CD4-positive, alpha-beta T cell (primary cell): Measurements from ENCODE around the gene BRD3. TPM values are rescaled to one million over a fixed set of nuclear protein-coding genes. Genes with fewer than 3 reads are reported as not detected.

Experiments
- ATAC-seq: fragments of 200-7000 bp; cut with Tn5 transposase; one replicate; pipeline ENCODE4 v1.10.0; 2022; ENCODE audit warnings: mild to moderate bottlenecking; ENCODE audit not compliant: poor library complexity
- CTCF ChIA-PET: fragments of 350-600 bp; sonication (Branson Sonifier 250); formaldehyde crosslinking; loops from one replicate; lab custom pipeline; 2021; ENCODE audit warnings: antibody characterized with exemption, inconsistent platforms; lab: Charles Lee
- POLR2A ChIA-PET: fragments of 350-600 bp; sonication (Branson Sonifier 250); formaldehyde crosslinking; loops from one replicate; lab custom pipeline; 2021; ENCODE audit warnings: antibody characterized with exemption, inconsistent platforms; lab: Charles Lee
- DNase-seq, 14 experiments: peaks; one replicate each; pipeline ENCODE4 v3.0.0-alpha.2; 2013 to 2020; ENCODE audit warnings: mixed read lengths in 2 of 14
- H3K27ac ChIP-seq, 2 donors: one replicate each; pipeline versions ENCODE4 v1.5.1 to v1.7.0; 2013; ENCODE audit warnings: low read length in 2 of 2, low read depth in 1 of 2, mild to moderate bottlenecking in 1 of 2
- H3K27me3 ChIP-seq, 2 experiments: 1 replicate in 1 of 2; 2 replicates in 1 of 2; pipeline versions ENCODE4 v1.6.1 to v1.7.0; 2013; ENCODE audit warnings: low read length in 2 of 2, control low read depth in 1 of 2, mild to moderate bottlenecking in 1 of 2, moderate library complexity in 1 of 2; ENCODE audit not compliant: insufficient read depth in 2 of 2, control insufficient read depth in 1 of 2
- H3K36me3 ChIP-seq: one replicate; pipeline ENCODE4 v1.6.1; 2013; ENCODE audit warnings: low read length, control low read depth; ENCODE audit not compliant: insufficient read depth
- H3K4me1 ChIP-seq: one replicate; pipeline ENCODE4 v1.6.1; 2013; ENCODE audit warnings: low read length, control low read depth; ENCODE audit not compliant: insufficient read depth
- H3K4me3 ChIP-seq: one replicate; pipeline ENCODE4 v1.5.1; 2013; ENCODE audit warnings: mild to moderate bottlenecking, low read length, moderate library complexity
- H3K9me3 ChIP-seq, 2 experiments: 1 replicate in 1 of 2; 2 replicates in 1 of 2; pipeline versions ENCODE4 v1.6.1 to v1.7.0; 2013; ENCODE audit warnings: low read length in 2 of 2, mild to moderate bottlenecking in 2 of 2, control low read depth in 1 of 2, moderate library complexity in 1 of 2; ENCODE audit not compliant: control insufficient read depth in 1 of 2, insufficient read depth in 1 of 2
- H3K27ac Mint-ChIP-seq: one replicate; pipeline ENCODE4 v1.8.0; 2020; ENCODE audit warnings: mixed read lengths
- H3K27me3 Mint-ChIP-seq: one replicate; pipeline ENCODE4 v1.8.0; 2021; ENCODE audit warnings: mixed read lengths
- H3K36me3 Mint-ChIP-seq: one replicate; pipeline ENCODE4 v1.8.0; 2021; ENCODE audit warnings: low read depth, mixed read lengths
- H3K4me1 Mint-ChIP-seq: one replicate; pipeline ENCODE4 v1.8.0; 2021; ENCODE audit warnings: low read depth, mixed read lengths
- H3K4me3 Mint-ChIP-seq: one replicate; pipeline ENCODE4 v1.8.0; 2020; ENCODE audit warnings: mild to moderate bottlenecking, mixed read lengths
- H3K9me3 Mint-ChIP-seq: one replicate; pipeline ENCODE4 v1.8.0; 2020; ENCODE audit warnings: mixed read lengths
- CTCF ChIP-seq: fragments of 200-600 bp; IDR thresholded peaks from one replicate; pipeline ENCODE4 v1.8.0; 2022; ENCODE audit warnings: antibody characterized with exemption, mild to moderate bottlenecking
- intact Hi-C, 2 experiments: fragments of 100-400 bp; cut with DNase I in 1 of 2; cut with micrococcal nuclease in 1 of 2; formaldehyde crosslinking; loops; one replicate each; pipeline versions ENCODE4 v1.15.1 to v1.9.0; 2023 to 2025; cut with DNase I, micrococcal nuclease
- total RNA-seq, 174 experiments: library from RNA in 2 of 174; stranded (reverse) in 2 of 174; gene quantifications; one replicate each; pipeline ENCODE4 v1.2.3 and lab custom pipeline; 2021 to 2026

The BRD3 gene
- total RNA-seq, 2 experiments from 2014 or later = 26.7 to 29.0 TPM

- H3K27ac Mint-ChIP-seq = no peak overlapping the region
Observed at GRCh38 chr9:133993635-133994253, 74.1 kb downstream of the BRD3 start.

GRCh38 chr9:133992780-133993634 lies 74.8 kb downstream of the BRD3 start:
- ChIA-PET CTCF (interaction anchor here (0.6 to 2.5 kb wide), 6 partner anchors 32 to 250 kb away, joined by 3 to 20 read pairs (median 6); partner anchors contain the start of gene BRD3OS), POLR2A (interaction anchor here (1.1 to 1.8 kb wide), 4 partner anchors 33 to 291 kb away, joined by 3 to 12 read pairs (median 3); no protein-coding TSS in a partner anchor)
- Mint-ChIP-seq H3K9me3 (no peaks in the 10 kb centered on the region), H3K27ac (no peak overlapping the region), H3K36me3 (no peaks in the 10 kb centered on the region), H3K4me3 (peak overlapping the region; percentile 84), H3K27me3 (peaks cover 18% of the 10 kb centered on the region), H3K4me1 (no peaks in the 10 kb centered on the region)
- peak; percentile 78 for ATAC-seq
- H3K36me3 ChIP-seq = no peaks in the 10 kb centered on the region
- intact Hi-C loops = loop anchor here (1.0 to 10.0 kb wide), 3 partner anchors 32 to 461 kb away; partner anchors contain the start of genes ADAMTSL2 (in 2 of the 2) and BRD3OS (in 1 of the 2)
- peak; percentile 52 to 89 (median 72) for DNase-seq
- H3K4me1 ChIP-seq = peaks cover 29% of the 10 kb centered on the region
- H3K27ac ChIP-seq = no peak overlapping the region
- H3K27me3 ChIP-seq = peaks cover 6 to 7% of the 10 kb centered on the region in 2 experiments
- H3K4me3 ChIP-seq = peak overlapping the region; percentile 79
- peak; percentile 48 for TF ChIP-seq CTCF
- H3K9me3 ChIP-seq = peaks cover 0 to 3% of the 10 kb centered on the region in 2 experiments

More at GRCh38 chr9:133993635-133994253, 74.1 kb downstream of the BRD3 start:
- Histone ChIP-seq H3K4me1 (peaks cover 29% of the 10 kb centered on the region), H3K27ac (no peak overlapping the region), H3K4me3 (peak overlapping the region; percentile 79), H3K36me3 (no peaks in the 10 kb centered on the region), H3K27me3 (peaks cover 6 to 7% of the 10 kb centered on the region in 2 experiments), H3K9me3 (peaks cover 0 to 3% of the 10 kb centered on the region in 2 experiments)
- Mint-ChIP-seq H3K9me3 (no peaks in the 10 kb centered on the region), H3K4me3 (peak overlapping the region; percentile 84), H3K27me3 (peaks cover 12% of the 10 kb centered on the region), H3K36me3 (no peaks in the 10 kb centered on the region), H3K4me1 (no peaks in the 10 kb centered on the region)
- intact Hi-C loops = loop anchor here (1.0 to 10.0 kb wide), 6 partner anchors 77 to 461 kb away; partner anchors contain the start of gene ADAMTSL2 (in 2 of the 2)
- no peak for TF ChIP-seq CTCF
- DNase-seq (peak in 2 of 14 experiments; percentile 14 to 30), ATAC-seq (no peak)
- ChIA-PET POLR2A (interaction anchor here (1.1 to 1.8 kb wide), 4 partner anchors 32 to 292 kb away, joined by 3 to 12 read pairs (median 3); no protein-coding TSS in a partner anchor), CTCF (interaction anchor here (0.6 to 2.5 kb wide), 7 partner anchors 28 to 251 kb away, joined by 3 to 20 read pairs (median 3); partner anchors contain the start of gene BRD3OS)
